GM19438 (cell line): ENCODE data around the gene RHOD.

Experiments used
- ATAC-seq: cut with Tn5 transposase; IDR thresholded peaks from one replicate; pipeline ENCODE4 v1.9.1; 2021; ENCODE audit warnings: low read depth; ENCODE audit not compliant: unreplicated experiment

RHOD gene

GRCh38 chr11:67058506-67058905, 1.9 kb downstream of the RHOD start:
- no peak for ATAC-seq

GRCh38 chr11:67059671-67060070, 3.0 kb downstream of the RHOD start:
- no peak for ATAC-seq

- ATAC-seq: no peak
Measured at GRCh38 chr11:67060111-67060522, 3.5 kb downstream of the RHOD start.

GRCh38 chr11:67062526-67063373, 6.1 kb downstream of the RHOD start:
- no peak for ATAC-seq

GRCh38 chr11:67066333-67066709, 9.7 kb downstream of the RHOD start:
- no peak for ATAC-seq

GRCh38 chr11:67071420-67072284, 15.0 kb downstream of the RHOD start:
- no peak for ATAC-seq

GRCh38 chr11:67072295-67072694, 15.6 kb downstream of the RHOD start:
- no peak for ATAC-seq

GRCh38 chr11:67073908-67074307, 17.3 kb downstream of the RHOD start:
- no peak for ATAC-seq

GRCh38 chr11:67076202-67076601, 19.6 kb downstream of the RHOD start:
- no peak for ATAC-seq

GRCh38 chr11:67079065-67079705, 22.5 kb downstream of the RHOD start:
- ATAC-seq: no peak

- no peak for ATAC-seq
Measured at GRCh38 chr11:67082071-67082791, 25.6 kb downstream of the RHOD start.

- ATAC-seq: no peak
Measured at GRCh38 chr11:67083786-67084366, 27.2 kb downstream of the RHOD start.

- ATAC-seq: no peak
Measured at GRCh38 chr11:67085617-67086016, 29.0 kb downstream of the RHOD start.

- ATAC-seq: no peak
Measured at GRCh38 chr11:67090717-67091116, 34.1 kb downstream of the RHOD start.

GRCh38 chr11:67095214-67095507, 38.5 kb downstream of the RHOD start:
- no peak for ATAC-seq

- no peak for ATAC-seq
Measured at GRCh38 chr11:67098799-67099429, 42.3 kb downstream of the RHOD start.

- ATAC-seq: no peak
Measured at GRCh38 chr11:67099831-67100324, 43.2 kb downstream of the RHOD start.

GRCh38 chr11:67102664-67103063, 46.0 kb downstream of the RHOD start:
- no peak for ATAC-seq

- ATAC-seq: no peak
Measured at GRCh38 chr11:67105964-67106363, 49.3 kb downstream of the RHOD start.

GRCh38 chr11:67111261-67111660, 54.6 kb downstream of the RHOD start:
- no peak for ATAC-seq
